HEK293 (cell line): ENCODE results near the gene OMD.

Experiments
- CTCF ChIA-PET: fragments of 350-600 bp; formaldehyde crosslinking; extraction: SDS; loops from one replicate; lab custom pipeline; 2021; ENCODE audit warnings: antibody characterized with exemption; lab: Yijun Ruan, JAX
- POLR2A ChIA-PET: fragments of 300-600 bp; formaldehyde crosslinking; extraction: SDS; loops from one replicate; lab custom pipeline; 2020; ENCODE audit warnings: antibody characterized with exemption, inconsistent platforms; lab: Yijun Ruan, JAX
- H3K27ac ChIP-seq: fragments of 200-500 bp; sonication (Bioruptor generic); 2 replicates; pipeline ENCODE4 v1.5.1; 2014; ENCODE audit warnings: low read depth, low read length, control low read depth, inconsistent platforms; ENCODE audit errors: extremely low read depth
- H3K36me3 ChIP-seq, 2 experiments: fragments of 200-500 bp in 1 of 2; sonication (Bioruptor generic) in 1 of 2; 1 replicate in 1 of 2; 2 replicates in 1 of 2; pipeline ENCODE4 v1.5.1; 2014 to 2017; ENCODE audit warnings: inconsistent platforms in 2 of 2, low read length in 2 of 2; ENCODE audit not compliant: control insufficient read depth in 2 of 2, insufficient read depth in 1 of 2
- H3K4me1 ChIP-seq: fragments of 200-500 bp; sonication (Bioruptor generic); 2 replicates; pipeline ENCODE4 v1.5.1; 2014; ENCODE audit warnings: mild to moderate bottlenecking, low read length, inconsistent platforms; ENCODE audit not compliant: control insufficient read depth, insufficient read depth
- H3K4me3 ChIP-seq: 2 replicates; pipeline ENCODE4 v1.5.1; 2011; ENCODE audit warnings: low read depth, mild to moderate bottlenecking, control low read depth, low read length, moderate library complexity
- H3K9me3 ChIP-seq: fragments of 200-500 bp; sonication (Bioruptor generic); 2 replicates; pipeline ENCODE4 v1.5.1; 2014; ENCODE audit warnings: low read depth, low read length, inconsistent platforms; ENCODE audit not compliant: control insufficient read depth, insufficient read depth
- EGR2 ChIP-seq: fragments of 450-650 bp; formaldehyde crosslinking; IDR thresholded peaks from 2 replicates; pipeline ENCODE4 v1.5.1; 2016; ENCODE audit warnings: low read depth, missing biosample characterization, missing genetic modification characterization
- PRDM1 ChIP-seq: fragments of 450-650 bp; formaldehyde crosslinking; IDR thresholded peaks from 2 replicates; pipeline ENCODE4; 2016; ENCODE audit warnings: missing biosample characterization, missing genetic modification characterization
- REPIN1 ChIP-seq: fragments of 450-650 bp; formaldehyde crosslinking; IDR thresholded peaks from 2 replicates; pipeline ENCODE4 v1.5.1; 2017; ENCODE audit warnings: missing biosample characterization, missing genetic modification characterization, low read depth
- TSHZ1 ChIP-seq: fragments of 450-650 bp; formaldehyde crosslinking; IDR thresholded peaks from 2 replicates; pipeline ENCODE4 v1.5.1; 2016; ENCODE audit warnings: missing biosample characterization, missing genetic modification characterization, borderline replicate concordance
- WT1 ChIP-seq: fragments of 450-650 bp; formaldehyde crosslinking; IDR thresholded peaks from 2 replicates; pipeline ENCODE4 v1.5.1; 2016; ENCODE audit warnings: missing biosample characterization, missing genetic modification characterization
- ZBTB20 ChIP-seq: fragments of 450-650 bp; formaldehyde crosslinking; IDR thresholded peaks from 2 replicates; pipeline ENCODE4 v1.5.1; 2016; ENCODE audit warnings: missing biosample characterization, missing genetic modification characterization
- ZFHX2 ChIP-seq: fragments of 450-650 bp; formaldehyde crosslinking; conservative IDR thresholded peaks from 2 replicates; pipeline ENCODE4 v1.5.1; 2016; ENCODE audit warnings: missing biosample characterization, missing genetic modification characterization
- ZNF140 ChIP-seq: fragments of 450-650 bp; formaldehyde crosslinking; IDR thresholded peaks from 2 replicates; pipeline ENCODE4 v1.5.1; 2016; ENCODE audit warnings: missing biosample characterization, missing genetic modification characterization
- ZNF211 ChIP-seq: fragments of 450-650 bp; formaldehyde crosslinking; IDR thresholded peaks from 2 replicates; pipeline ENCODE4 v1.5.1; 2016; ENCODE audit warnings: low read depth, missing biosample characterization, missing genetic modification characterization
- ZNF248 ChIP-seq: fragments of 450-650 bp; formaldehyde crosslinking; IDR thresholded peaks from 2 replicates; pipeline ENCODE4 v1.5.1; 2017; ENCODE audit warnings: missing biosample characterization, missing genetic modification characterization
- ZNF292 ChIP-seq: fragments of 450-650 bp; formaldehyde crosslinking; IDR thresholded peaks from 2 replicates; pipeline ENCODE4 v1.5.1; 2016; ENCODE audit warnings: low read depth, missing biosample characterization, missing genetic modification characterization, borderline replicate concordance
- ZNF324 ChIP-seq: fragments of 450-650 bp; formaldehyde crosslinking; IDR thresholded peaks from 2 replicates; pipeline ENCODE4 v1.5.1; 2016; ENCODE audit warnings: missing biosample characterization, missing genetic modification characterization
- ZNF473 ChIP-seq: fragments of 450-650 bp; formaldehyde crosslinking; IDR thresholded peaks from 2 replicates; pipeline ENCODE4 v1.5.1; 2017; ENCODE audit warnings: missing biosample characterization, missing genetic modification characterization
- ZNF585B ChIP-seq: fragments of 450-650 bp; formaldehyde crosslinking; IDR thresholded peaks from 2 replicates; pipeline ENCODE4 v1.5.1; 2016; ENCODE audit warnings: missing biosample characterization, missing genetic modification characterization
- ZNF701 ChIP-seq: fragments of 450-650 bp; formaldehyde crosslinking; IDR thresholded peaks from 2 replicates; pipeline ENCODE4 v1.5.1; 2016; ENCODE audit warnings: missing biosample characterization, missing genetic modification characterization
- TF ChIP-seq, protein P1 (sequence below): fragments of 450-650 bp; formaldehyde crosslinking; IDR thresholded peaks from 2 replicates; pipeline ENCODE4 v1.5.1; 2016; ENCODE audit warnings: missing biosample characterization, missing genetic modification characterization
- TF ChIP-seq, protein P2 (sequence below): fragments of 450-650 bp; formaldehyde crosslinking; IDR thresholded peaks from 2 replicates; pipeline ENCODE4 v1.5.1; 2016; ENCODE audit warnings: missing biosample characterization, missing genetic modification characterization
- TF ChIP-seq, protein P3 (sequence below): fragments of 450-650 bp; formaldehyde crosslinking; IDR thresholded peaks from 2 replicates; pipeline ENCODE4 v1.5.0; 2017; ENCODE audit warnings: missing biosample characterization, missing genetic modification characterization, borderline replicate concordance
- TF ChIP-seq, protein P4 (sequence below): fragments of 450-650 bp; formaldehyde crosslinking; IDR thresholded peaks from 2 replicates; pipeline ENCODE4 v1.5.1; 2016; ENCODE audit warnings: missing biosample characterization, missing genetic modification characterization, borderline replicate concordance

Gene OMD

GRCh38 chr9:92432972-92433548 lies 8.8 kb upstream of the OMD start:
- Histone ChIP-seq H3K4me1 (no peaks in the 10 kb centered on the region), H3K9me3 (no peaks in the 10 kb centered on the region), H3K4me3 (no peak overlapping the region), H3K27ac (no peak overlapping the region), H3K36me3 (no peaks in the 10 kb centered on the region; a peak in 1 of 3 replicates)
- ChIA-PET POLR2A (no interaction called here), CTCF (no interaction called here)
- no peak for TF ChIP-seq TSHZ1 (tag by site-specific recombination)
- TF ChIP-seq REPIN1 (tag by site-specific recombination): no peak
- no peak for TF ChIP-seq ZNF473 (tag by site-specific recombination)
- TF ChIP-seq ZNF140 (tag by site-specific recombination): no peak
- no peak for TF ChIP-seq ZNF248 (tag by site-specific recombination)
- TF ChIP-seq ZNF211 (tag by site-specific recombination): no peak
- TF ChIP-seq ZNF701: no peak
- no peak for TF ChIP-seq PRDM1 (tag by site-specific recombination)
- TF ChIP-seq EGR2 (tag by site-specific recombination): no peak
- no peak for TF ChIP-seq WT1 (tag by site-specific recombination)
- TF ChIP-seq, protein P1, sequence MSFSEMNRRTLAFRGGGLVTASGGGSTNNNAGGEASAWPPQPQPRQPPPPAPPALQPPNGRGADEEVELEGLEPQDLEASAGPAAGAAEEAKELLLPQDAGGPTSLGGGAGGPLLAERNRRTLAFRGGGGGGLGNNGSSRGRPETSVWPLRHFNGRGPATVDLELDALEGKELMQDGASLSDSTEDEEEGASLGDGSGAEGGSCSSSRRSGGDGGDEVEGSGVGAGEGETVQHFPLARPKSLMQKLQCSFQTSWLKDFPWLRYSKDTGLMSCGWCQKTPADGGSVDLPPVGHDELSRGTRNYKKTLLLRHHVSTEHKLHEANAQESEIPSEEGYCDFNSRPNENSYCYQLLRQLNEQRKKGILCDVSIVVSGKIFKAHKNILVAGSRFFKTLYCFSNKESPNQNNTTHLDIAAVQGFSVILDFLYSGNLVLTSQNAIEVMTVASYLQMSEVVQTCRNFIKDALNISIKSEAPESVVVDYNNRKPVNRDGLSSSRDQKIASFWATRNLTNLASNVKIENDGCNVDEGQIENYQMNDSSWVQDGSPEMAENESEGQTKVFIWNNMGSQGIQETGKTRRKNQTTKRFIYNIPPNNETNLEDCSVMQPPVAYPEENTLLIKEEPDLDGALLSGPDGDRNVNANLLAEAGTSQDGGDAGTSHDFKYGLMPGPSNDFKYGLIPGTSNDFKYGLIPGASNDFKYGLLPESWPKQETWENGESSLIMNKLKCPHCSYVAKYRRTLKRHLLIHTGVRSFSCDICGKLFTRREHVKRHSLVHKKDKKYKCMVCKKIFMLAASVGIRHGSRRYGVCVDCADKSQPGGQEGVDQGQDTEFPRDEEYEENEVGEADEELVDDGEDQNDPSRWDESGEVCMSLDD (tag by site-specific recombination): no peak
- TF ChIP-seq ZNF585B (tag by site-specific recombination): no peak
- TF ChIP-seq ZNF292 (tag by site-specific recombination): no peak

GRCh38 chr9:92432350-92432749 lies 8.1 kb upstream of the OMD start:
- H3K27ac ChIP-seq: no peak overlapping the region
- no peaks in the 10 kb centered on the region for H3K9me3 ChIP-seq
- no peak for TF ChIP-seq ZFHX2 (tag by site-specific recombination)
- TF ChIP-seq, protein P2, sequence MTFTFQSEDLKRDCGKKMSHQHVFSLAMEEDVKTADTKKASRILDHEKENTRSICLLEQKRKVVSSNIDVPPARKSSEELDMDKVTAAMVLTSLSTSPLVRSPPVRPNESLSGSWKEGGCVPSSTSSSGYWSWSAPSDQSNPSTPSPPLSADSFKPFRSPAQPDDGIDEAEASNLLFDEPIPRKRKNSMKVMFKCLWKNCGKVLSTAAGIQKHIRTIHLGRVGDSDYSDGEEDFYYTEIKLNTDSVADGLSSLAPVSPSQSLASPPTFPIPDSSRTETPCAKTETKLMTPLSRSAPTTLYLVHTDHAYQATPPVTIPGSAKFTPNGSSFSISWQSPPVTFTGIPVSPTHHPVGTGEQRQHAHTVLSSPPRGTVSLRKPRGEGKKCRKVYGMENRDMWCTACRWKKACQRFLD (tag by site-specific recombination): no peak
- no peak for TF ChIP-seq ZBTB20 (tag by site-specific recombination)
- TF ChIP-seq ZNF324 (tag by site-specific recombination): no peak
- TF ChIP-seq, protein P3, sequence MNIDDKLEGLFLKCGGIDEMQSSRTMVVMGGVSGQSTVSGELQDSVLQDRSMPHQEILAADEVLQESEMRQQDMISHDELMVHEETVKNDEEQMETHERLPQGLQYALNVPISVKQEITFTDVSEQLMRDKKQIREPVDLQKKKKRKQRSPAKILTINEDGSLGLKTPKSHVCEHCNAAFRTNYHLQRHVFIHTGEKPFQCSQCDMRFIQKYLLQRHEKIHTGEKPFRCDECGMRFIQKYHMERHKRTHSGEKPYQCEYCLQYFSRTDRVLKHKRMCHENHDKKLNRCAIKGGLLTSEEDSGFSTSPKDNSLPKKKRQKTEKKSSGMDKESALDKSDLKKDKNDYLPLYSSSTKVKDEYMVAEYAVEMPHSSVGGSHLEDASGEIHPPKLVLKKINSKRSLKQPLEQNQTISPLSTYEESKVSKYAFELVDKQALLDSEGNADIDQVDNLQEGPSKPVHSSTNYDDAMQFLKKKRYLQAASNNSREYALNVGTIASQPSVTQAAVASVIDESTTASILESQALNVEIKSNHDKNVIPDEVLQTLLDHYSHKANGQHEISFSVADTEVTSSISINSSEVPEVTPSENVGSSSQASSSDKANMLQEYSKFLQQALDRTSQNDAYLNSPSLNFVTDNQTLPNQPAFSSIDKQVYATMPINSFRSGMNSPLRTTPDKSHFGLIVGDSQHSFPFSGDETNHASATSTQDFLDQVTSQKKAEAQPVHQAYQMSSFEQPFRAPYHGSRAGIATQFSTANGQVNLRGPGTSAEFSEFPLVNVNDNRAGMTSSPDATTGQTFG (tag by site-specific recombination): no peak
- TF ChIP-seq, protein P4, sequence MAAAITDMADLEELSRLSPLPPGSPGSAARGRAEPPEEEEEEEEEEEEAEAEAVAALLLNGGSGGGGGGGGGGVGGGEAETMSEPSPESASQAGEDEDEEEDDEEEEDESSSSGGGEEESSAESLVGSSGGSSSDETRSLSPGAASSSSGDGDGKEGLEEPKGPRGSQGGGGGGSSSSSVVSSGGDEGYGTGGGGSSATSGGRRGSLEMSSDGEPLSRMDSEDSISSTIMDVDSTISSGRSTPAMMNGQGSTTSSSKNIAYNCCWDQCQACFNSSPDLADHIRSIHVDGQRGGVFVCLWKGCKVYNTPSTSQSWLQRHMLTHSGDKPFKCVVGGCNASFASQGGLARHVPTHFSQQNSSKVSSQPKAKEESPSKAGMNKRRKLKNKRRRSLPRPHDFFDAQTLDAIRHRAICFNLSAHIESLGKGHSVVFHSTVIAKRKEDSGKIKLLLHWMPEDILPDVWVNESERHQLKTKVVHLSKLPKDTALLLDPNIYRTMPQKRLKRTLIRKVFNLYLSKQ (tag by site-specific recombination): no peak
- H3K36me3 ChIP-seq: no peaks in the 10 kb centered on the region; a peak in 1 of 3 replicates
- no peaks in the 10 kb centered on the region for H3K4me1 ChIP-seq
- ChIA-PET CTCF (no interaction called here), POLR2A (interaction anchor here (0.6 kb wide), 1 partner anchor 24 kb away, joined by 3 read pairs; no protein-coding TSS in a partner anchor)
- no peak overlapping the region for H3K4me3 ChIP-seq
